Natural killer cell (primary cell): Measurements from ENCODE around the gene WRNIP1. TPM values are rescaled to one million over a fixed set of nuclear protein-coding genes. Genes with fewer than 3 reads are reported as not detected.

ENCODE experiments used
- ATAC-seq, 3 donors: fragments of 150-1000 bp in 2 of 3; fragments of 200-7000 bp in 1 of 3; cut with Tn5 transposase; 1 replicate in 1 of 3; 2 replicates in 2 of 3; pipeline ENCODE4 v1.10.0; 2021; ENCODE audit warnings: mild to moderate bottlenecking in 2 of 3, moderate library complexity in 2 of 3
- DNase-seq, 2 donors: peaks; one replicate each; pipeline versions ENCODE4 v3.0.0 to v3.0.0-alpha.2; 2013 to 2021; ENCODE audit warnings: mixed read lengths in 1 of 2
- H3K27ac ChIP-seq: one replicate; pipeline ENCODE4 v1.5.1; 2013; ENCODE audit warnings: mild to moderate bottlenecking, low read length
- H3K27me3 ChIP-seq: one replicate; pipeline ENCODE4 v1.6.1; 2013; ENCODE audit warnings: low read length; ENCODE audit not compliant: control insufficient read depth, insufficient read depth
- H3K36me3 ChIP-seq: one replicate; pipeline ENCODE4 v1.6.1; 2013; ENCODE audit warnings: low read length; ENCODE audit not compliant: control insufficient read depth, insufficient read depth
- H3K4me1 ChIP-seq: one replicate; pipeline ENCODE4 v1.6.1; 2013; ENCODE audit warnings: low read length; ENCODE audit not compliant: control insufficient read depth, insufficient read depth
- H3K4me3 ChIP-seq: one replicate; pipeline ENCODE4 v1.5.1; 2013; ENCODE audit warnings: low read length
- H3K9me3 ChIP-seq: one replicate; pipeline ENCODE4 v1.6.1; 2013; ENCODE audit warnings: low read length; ENCODE audit not compliant: control insufficient read depth, insufficient read depth
- H3K27ac Mint-ChIP-seq, 2 donors: one replicate each; pipeline ENCODE4 v1.8.0; 2022; ENCODE audit warnings: mild to moderate bottlenecking in 2 of 2, mixed read lengths in 2 of 2, moderate library complexity in 1 of 2
- H3K27me3 Mint-ChIP-seq, 2 donors: one replicate each; pipeline ENCODE4 v1.8.0; 2022; ENCODE audit warnings: low read depth in 2 of 2, mixed read lengths in 2 of 2
- H3K36me3 Mint-ChIP-seq: one replicate; pipeline ENCODE4 v1.8.0; 2022; ENCODE audit warnings: mixed read lengths
- H3K4me1 Mint-ChIP-seq, 2 donors: one replicate each; pipeline ENCODE4 v1.8.0; 2022; ENCODE audit warnings: mixed read lengths in 2 of 2
- H3K4me3 Mint-ChIP-seq: one replicate; pipeline ENCODE4 v1.8.0; 2022; ENCODE audit warnings: mild to moderate bottlenecking, moderate library complexity, mixed read lengths
- H3K9me3 Mint-ChIP-seq, 2 donors: one replicate each; pipeline ENCODE4 v1.8.0; 2022; ENCODE audit warnings: mixed read lengths in 2 of 2
- WGBS: methylation state at CpG from one replicate; pipeline ENCODE4 v1.1.7; 2013; ENCODE audit warnings: missing lambda C conversion rate; ENCODE audit not compliant: insufficient coverage; 5-methylcytosine and 5-hydroxymethylcytosine counted together
- intact Hi-C: fragments of 100-400 bp; cut with micrococcal nuclease; formaldehyde crosslinking; loops from one replicate; pipeline ENCODE4 v1.14.2; 2022
- total RNA-seq, 4 donors: library from RNA; stranded (reverse); fragments of 120-200 nt in 1 of 4; gene quantifications; one replicate each; pipeline versions ENCODE4 v1.2.3 to v1.2.4, GENCODE V29; 2013 to 2022
- TF ChIP-seq, protein P1 (sequence below): fragments of 200-600 bp; IDR thresholded peaks from one replicate; pipeline ENCODE4 v1.8.0; 2022; ENCODE audit warnings: antibody characterized with exemption

Gene WRNIP1
- total RNA-seq, 3 donors from 2014 or later (not counting 1 experiment from before 2014, with no cell fraction given): 27.9 to 34.8 (median 30.5) TPM

DNA sequence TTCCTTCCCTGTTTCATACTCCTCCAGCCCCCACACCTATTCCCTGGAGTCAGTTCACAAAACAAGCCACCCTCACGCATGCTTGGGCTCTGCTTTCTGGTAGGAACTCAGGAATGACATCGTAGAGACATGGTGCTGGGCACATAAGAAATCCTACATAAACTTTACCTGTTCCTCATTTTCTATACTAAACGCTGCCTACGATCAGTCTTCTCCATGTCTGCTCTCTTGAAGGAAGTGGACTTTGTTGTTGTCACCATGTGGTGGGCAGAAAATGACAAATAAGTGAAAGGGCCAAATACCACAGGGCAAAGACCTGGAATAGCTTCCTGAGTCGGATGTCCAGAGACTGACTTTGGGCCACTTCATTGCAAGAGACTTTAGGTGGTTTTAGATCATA, 24.6 kb upstream of the WRNIP1 start:
- DNase-seq (no peak), ATAC-seq (no peak)
- no peaks in the 10 kb centered on the region for H3K27me3 ChIP-seq
- intact Hi-C loops: no loop called here
- peaks cover 0 to 4% of the 10 kb centered on the region in 2 donors for H3K27me3 Mint-ChIP-seq
- no peak overlapping the region for H3K27ac Mint-ChIP-seq
- no peaks in the 10 kb centered on the region for H3K9me3 ChIP-seq
- WGBS: 74% methylated on average over 5 of the region's 5 CpGs
- H3K4me3 ChIP-seq: no peak overlapping the region
- no peaks in the 10 kb centered on the region for H3K36me3 Mint-ChIP-seq
- no peak overlapping the region for H3K4me3 Mint-ChIP-seq
- H3K4me1 ChIP-seq: no peaks in the 10 kb centered on the region
- no peaks in the 10 kb centered on the region for H3K4me1 Mint-ChIP-seq
- TF ChIP-seq, protein P1, sequence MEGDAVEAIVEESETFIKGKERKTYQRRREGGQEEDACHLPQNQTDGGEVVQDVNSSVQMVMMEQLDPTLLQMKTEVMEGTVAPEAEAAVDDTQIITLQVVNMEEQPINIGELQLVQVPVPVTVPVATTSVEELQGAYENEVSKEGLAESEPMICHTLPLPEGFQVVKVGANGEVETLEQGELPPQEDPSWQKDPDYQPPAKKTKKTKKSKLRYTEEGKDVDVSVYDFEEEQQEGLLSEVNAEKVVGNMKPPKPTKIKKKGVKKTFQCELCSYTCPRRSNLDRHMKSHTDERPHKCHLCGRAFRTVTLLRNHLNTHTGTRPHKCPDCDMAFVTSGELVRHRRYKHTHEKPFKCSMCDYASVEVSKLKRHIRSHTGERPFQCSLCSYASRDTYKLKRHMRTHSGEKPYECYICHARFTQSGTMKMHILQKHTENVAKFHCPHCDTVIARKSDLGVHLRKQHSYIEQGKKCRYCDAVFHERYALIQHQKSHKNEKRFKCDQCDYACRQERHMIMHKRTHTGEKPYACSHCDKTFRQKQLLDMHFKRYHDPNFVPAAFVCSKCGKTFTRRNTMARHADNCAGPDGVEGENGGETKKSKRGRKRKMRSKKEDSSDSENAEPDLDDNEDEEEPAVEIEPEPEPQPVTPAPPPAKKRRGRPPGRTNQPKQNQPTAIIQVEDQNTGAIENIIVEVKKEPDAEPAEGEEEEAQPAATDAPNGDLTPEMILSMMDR: no peak
- H3K9me3 Mint-ChIP-seq: no peaks in the 10 kb centered on the region
- no peaks in the 10 kb centered on the region for H3K36me3 ChIP-seq
- H3K27ac ChIP-seq: no peak overlapping the region

DNA sequence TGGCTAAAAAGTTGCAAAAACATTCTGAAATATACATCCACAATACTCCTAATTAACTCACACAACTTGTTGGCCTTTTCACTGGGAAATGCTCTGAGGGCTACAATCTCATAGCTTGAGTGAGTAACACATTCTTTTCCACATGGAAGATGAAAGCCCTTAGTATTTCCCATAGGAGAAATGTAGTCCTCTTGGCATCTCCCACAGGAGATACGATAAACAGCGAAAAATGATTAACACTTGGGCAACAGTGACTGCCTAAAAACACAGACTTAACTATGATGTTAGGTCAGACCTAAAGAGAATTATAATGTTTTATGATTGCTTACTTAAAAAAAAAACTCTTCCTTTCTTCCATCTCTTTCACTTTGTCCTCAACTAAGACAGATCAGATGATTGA, 23.4 kb upstream of the WRNIP1 start:
- DNase-seq: no peak

DNA sequence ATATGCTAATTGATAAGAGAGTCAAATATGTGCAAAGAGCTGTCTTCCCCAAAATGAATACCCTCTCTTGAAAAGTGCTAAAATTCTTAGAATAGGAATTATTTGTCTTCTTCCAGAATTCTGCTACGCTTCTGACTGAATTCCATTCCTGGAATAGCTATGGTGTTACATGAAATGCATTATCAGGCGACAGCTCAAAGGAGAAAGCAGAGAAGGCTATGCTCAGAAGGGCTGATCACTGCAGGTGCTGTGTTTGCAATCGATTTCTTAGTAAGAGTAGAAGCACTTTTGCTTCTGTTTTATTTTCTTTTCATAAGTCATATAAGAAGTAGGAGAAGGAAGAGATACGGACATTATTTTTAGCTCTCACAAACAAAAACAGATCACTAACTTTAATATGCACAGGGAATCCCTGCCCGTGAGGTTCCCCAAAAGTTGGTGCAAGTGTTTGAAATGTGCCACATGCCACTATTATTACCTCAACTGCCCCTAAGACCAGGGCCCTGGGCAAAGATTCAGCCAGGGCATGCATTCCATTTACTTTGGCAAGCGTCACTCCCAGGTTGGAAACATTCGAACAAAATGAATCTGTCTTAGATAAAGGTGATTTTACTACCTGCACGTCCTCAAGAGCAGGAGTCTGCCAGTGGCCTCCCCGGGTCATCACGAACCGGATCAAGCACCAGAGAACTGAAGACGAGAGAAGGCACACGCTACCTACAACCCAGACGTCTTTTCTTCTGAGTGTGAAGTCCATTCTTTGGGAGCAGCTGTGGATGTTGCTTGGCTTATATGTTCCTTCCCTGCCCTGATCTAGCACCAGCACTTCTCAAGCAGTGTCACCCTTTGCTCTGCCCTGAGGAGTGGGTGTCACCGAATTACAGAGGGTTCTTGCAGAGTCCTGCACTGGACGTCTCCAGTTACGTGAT, 21.6 kb upstream of the WRNIP1 start:
- WGBS: 92% methylated on average over 15 of the region's 17 CpGs
- H3K4me3 ChIP-seq: no peak overlapping the region
- intact Hi-C loops: no loop called here

More for the DNA sequence above, 23.4 kb upstream of the WRNIP1 start:
- Mint-ChIP-seq H3K27ac (no peak overlapping the region), H3K27me3 (peaks cover 0 to 4% of the 10 kb centered on the region in 2 donors), H3K4me1 (no peaks in the 10 kb centered on the region), H3K36me3 (no peaks in the 10 kb centered on the region), H3K4me3 (no peak overlapping the region), H3K9me3 (no peaks in the 10 kb centered on the region)
- intact Hi-C loops: no loop called here
- Histone ChIP-seq H3K27ac (no peak overlapping the region), H3K36me3 (no peaks in the 10 kb centered on the region), H3K4me1 (no peaks in the 10 kb centered on the region), H3K9me3 (no peaks in the 10 kb centered on the region), H3K4me3 (no peak overlapping the region), H3K27me3 (no peaks in the 10 kb centered on the region)
- TF ChIP-seq, protein P1: no peak
- 100% methylated on average over 2 of the region's 2 CpGs for WGBS
- no peak for ATAC-seq

More for the DNA sequence above, 21.6 kb upstream of the WRNIP1 start:
- H3K27me3 ChIP-seq: no peaks in the 10 kb centered on the region
- Mint-ChIP-seq H3K27me3 (peaks cover 4 to 6% of the 10 kb centered on the region in 2 donors), H3K4me3 (no peak overlapping the region), H3K27ac (no peak overlapping the region), H3K9me3 (no peaks in the 10 kb centered on the region), H3K4me1 (no peaks in the 10 kb centered on the region), H3K36me3 (no peaks in the 10 kb centered on the region)
- TF ChIP-seq, protein P1: no peak
- ATAC-seq (no peak), DNase-seq (no peak)
- H3K36me3 ChIP-seq: no peaks in the 10 kb centered on the region
- no peaks in the 10 kb centered on the region for H3K9me3 ChIP-seq
- no peaks in the 10 kb centered on the region for H3K4me1 ChIP-seq
- no peak overlapping the region for H3K27ac ChIP-seq
